Stomach smooth muscle (tissue), 2 donors: ENCODE data around the gene CNST.

Experiments used
- H3K27ac ChIP-seq: one replicate; pipeline ENCODE4 v1.7.0; 2013; ENCODE audit warnings: mild to moderate bottlenecking, low read length, inconsistent platforms
- H3K27me3 ChIP-seq, 2 donors: one replicate each; pipeline ENCODE4 v1.7.0; 2013; ENCODE audit warnings: low read length in 2 of 2; ENCODE audit not compliant: insufficient read depth in 2 of 2, control insufficient read depth in 1 of 2
- H3K36me3 ChIP-seq, 2 donors: one replicate each; pipeline ENCODE4 v1.7.0; 2013; ENCODE audit warnings: low read length in 2 of 2; ENCODE audit not compliant: control insufficient read depth in 2 of 2, insufficient read depth in 2 of 2
- H3K4me1 ChIP-seq: one replicate; pipeline ENCODE4 v1.7.0; 2013; ENCODE audit warnings: low read length; ENCODE audit not compliant: control insufficient read depth, insufficient read depth
- H3K4me3 ChIP-seq, 2 donors: one replicate each; pipeline ENCODE4 v1.7.0; 2013; ENCODE audit warnings: low read length in 2 of 2
- H3K9ac ChIP-seq, 2 donors: one replicate each; pipeline ENCODE4 v1.7.0; 2013; ENCODE audit warnings: low read length in 2 of 2, mild to moderate bottlenecking in 1 of 2
- H3K9me3 ChIP-seq, 2 donors: one replicate each; pipeline ENCODE4 v1.7.0; 2013; ENCODE audit warnings: low read length in 2 of 2; ENCODE audit not compliant: control insufficient read depth in 2 of 2
- donor health status: healthy.
- donor health status: Pancreatic carcinoma.

The CNST gene

GRCh38 chr1:246677842-246678241, 111.6 kb downstream of the CNST start:
- H3K4me1 ChIP-seq = peaks cover 16% of the 10 kb centered on the region
- no peak overlapping the region for H3K9ac ChIP-seq
- no peaks in the 10 kb centered on the region for H3K9me3 ChIP-seq
- no peaks in the 10 kb centered on the region for H3K27me3 ChIP-seq
- no peak overlapping the region for H3K27ac ChIP-seq
- no peak overlapping the region for H3K4me3 ChIP-seq
- no peaks in the 10 kb centered on the region for H3K36me3 ChIP-seq

- Histone ChIP-seq H3K9ac (no peak overlapping the region), H3K27ac (no peak overlapping the region), H3K4me1 (peaks cover 17% of the 10 kb centered on the region)
Measured at GRCh38 chr1:246678816-246679793, 112.8 kb downstream of the CNST start.

GRCh38 chr1:246679794-246680177, 113.5 kb downstream of the CNST start:
- Histone ChIP-seq H3K9ac (no peak overlapping the region), H3K27me3 (no peaks in the 10 kb centered on the region), H3K4me3 (no peak overlapping the region), H3K4me1 (peaks cover 17% of the 10 kb centered on the region), H3K36me3 (no peaks in the 10 kb centered on the region), H3K9me3 (no peaks in the 10 kb centered on the region), H3K27ac (no peak overlapping the region)

More at GRCh38 chr1:246678816-246679793, 112.8 kb downstream of the CNST start:
- Histone ChIP-seq H3K9me3 (no peaks in the 10 kb centered on the region), H3K4me3 (no peak overlapping the region), H3K36me3 (no peaks in the 10 kb centered on the region), H3K27me3 (no peaks in the 10 kb centered on the region)

GRCh38 chr1:246680190-246680589, 113.9 kb downstream of the CNST start:
- H3K4me1 ChIP-seq = peaks cover 17% of the 10 kb centered on the region

GRCh38 chr1:246680696-246681130, 114.5 kb downstream of the CNST start:
- Histone ChIP-seq H3K9ac (no peak overlapping the region), H3K27me3 (no peaks in the 10 kb centered on the region), H3K4me1 (peaks cover 17% of the 10 kb centered on the region), H3K27ac (peak overlapping the region; percentile 6), H3K4me3 (no peak overlapping the region), H3K9me3 (no peaks in the 10 kb centered on the region), H3K36me3 (no peaks in the 10 kb centered on the region)

More at GRCh38 chr1:246680190-246680589, 113.9 kb downstream of the CNST start:
- Histone ChIP-seq H3K9ac (no peak overlapping the region), H3K36me3 (no peaks in the 10 kb centered on the region), H3K27ac (peak overlapping the region; percentile 6), H3K27me3 (no peaks in the 10 kb centered on the region), H3K9me3 (no peaks in the 10 kb centered on the region), H3K4me3 (no peak overlapping the region)

- no peaks in the 10 kb centered on the region for H3K9me3 ChIP-seq
- no peaks in the 10 kb centered on the region for H3K36me3 ChIP-seq
- H3K9ac ChIP-seq = no peak overlapping the region
- no peaks in the 10 kb centered on the region for H3K27me3 ChIP-seq
- no peak overlapping the region for H3K4me3 ChIP-seq
- peaks cover 17% of the 10 kb centered on the region for H3K4me1 ChIP-seq
- peak overlapping the region; percentile 41 for H3K27ac ChIP-seq
Measured at GRCh38 chr1:246681900-246682895, 115.9 kb downstream of the CNST start.

GRCh38 chr1:246683521-246683920, 117.3 kb downstream of the CNST start:
- H3K27me3 ChIP-seq = peaks cover 0 to 2% of the 10 kb centered on the region in 2 donors
- H3K9me3 ChIP-seq = no peaks in the 10 kb centered on the region
- H3K9ac ChIP-seq = no peak overlapping the region
- H3K4me3 ChIP-seq = no peak overlapping the region
- peaks cover 17% of the 10 kb centered on the region for H3K4me1 ChIP-seq
- no peaks in the 10 kb centered on the region for H3K36me3 ChIP-seq
- no peak overlapping the region for H3K27ac ChIP-seq

- H3K36me3 ChIP-seq = no peaks in the 10 kb centered on the region
- H3K27me3 ChIP-seq = peaks cover 0 to 2% of the 10 kb centered on the region in 2 donors
- H3K9ac ChIP-seq = no peak overlapping the region
- H3K9me3 ChIP-seq = no peaks in the 10 kb centered on the region
- peaks cover 18% of the 10 kb centered on the region for H3K4me1 ChIP-seq
- no peak overlapping the region for H3K4me3 ChIP-seq
- H3K27ac ChIP-seq = no peak overlapping the region
Measured at GRCh38 chr1:246687002-246687401, 120.7 kb downstream of the CNST start.

GRCh38 chr1:246689409-246690008, 123.3 kb downstream of the CNST start:
- H3K4me3 ChIP-seq = peak overlapping the region; percentile 60 to 73

GRCh38 chr1:246690100-246690499, 123.8 kb downstream of the CNST start:
- peak overlapping the region in 1 of 2 donors; percentile 73 for H3K4me3 ChIP-seq
- H3K36me3 ChIP-seq = no peaks in the 10 kb centered on the region
- H3K9me3 ChIP-seq = peaks cover 0 to 4% of the 10 kb centered on the region in 2 donors
- H3K9ac ChIP-seq = peak overlapping the region; percentile 22 to 36
- H3K4me1 ChIP-seq = peaks cover 14% of the 10 kb centered on the region
- H3K27me3 ChIP-seq = peaks cover 0 to 2% of the 10 kb centered on the region in 2 donors
- H3K27ac ChIP-seq = no peak overlapping the region

More at GRCh38 chr1:246689409-246690008, 123.3 kb downstream of the CNST start:
- Histone ChIP-seq H3K27me3 (peaks cover 0 to 2% of the 10 kb centered on the region in 2 donors), H3K4me1 (peaks cover 14% of the 10 kb centered on the region), H3K9me3 (no peaks in the 10 kb centered on the region), H3K9ac (peak overlapping the region; percentile 22 to 36), H3K27ac (no peak overlapping the region), H3K36me3 (no peaks in the 10 kb centered on the region)
